CD4-positive, alpha-beta T cell treated with Interleukin-2 at 100 ng/mL for 4 hours (primary cell): ENCODE measurements around the gene C11orf86.

Experiments used
- DNase-seq: peaks from one replicate; pipeline ENCODE4 v3.0.0-alpha.2; 2020; ENCODE audit warnings: low spot score

Gene C11orf86

GRCh38 chr11:67025750-67026149, 50.6 kb downstream of the C11orf86 start:
- no peak for DNase-seq
